ENCODE results near the gene JAKMIP1.
A peak's percentile ranks its signal among the peaks of the same experiment; 100 is the strongest.

Gene JAKMIP1

GRCh38 chr4:6148506-6149205, 51.7 kb downstream of the JAKMIP1 start:
- TF ChIP-seq CTCF (IDR thresholded peaks at IDR 0.05; ENCODE audit: low read length): no peak
- no peak for TF ChIP-seq EZH2 (optimal IDR thresholded peaks at IDR 0.05; ENCODE audit: low read depth, low read length)
- TF ChIP-seq EZH2phosphoT487 (IDR thresholded peaks at IDR 0.05; ENCODE audit: low read length): no peak
- Histone ChIP-seq H3K4me2 (ENCODE audit: low read depth, low read length) (peak overlapping the region; percentile 94), H3K36me3 (replicated peaks; ENCODE audit: insufficient read depth, low read length) (no peaks in the 10 kb centered on the region)

GRCh38 chr4:6147441-6147840, 52.9 kb downstream of the JAKMIP1 start:
- Histone ChIP-seq H3K27me3 (replicated peaks; ENCODE audit: insufficient read depth, low read length) (no peaks in the 10 kb centered on the region), H3K36me3 (replicated peaks; ENCODE audit: insufficient read depth, low read length) (no peaks in the 10 kb centered on the region), H3K9me3 (replicated peaks; ENCODE audit: insufficient read depth, low read length) (no peaks in the 10 kb centered on the region), H3K27ac (ENCODE audit: low read length) (no peak overlapping the region), H3K9ac (ENCODE audit: low read length) (no peak overlapping the region), H3K9me2 (replicated peaks; ENCODE audit: insufficient read depth, low read length) (no peaks in the 10 kb centered on the region), H3K79me2 (ENCODE audit: low read length) (peaks cover 77% of the 10 kb centered on the region), H4K20me1 (ENCODE audit: insufficient read depth, low read length) (no peaks in the 10 kb centered on the region), H3K4me1 (ENCODE audit: low read length) (peaks cover 33% of the 10 kb centered on the region), H3K4me2 (ENCODE audit: low read depth, low read length) (0 out of 2 replicates have a peak overlapping the region, but pooled peaks have one; percentile 94), H2AFZ (ENCODE audit: low read length) (no peak overlapping the region), H3F3A (ENCODE audit: insufficient read depth, low read length) (peaks cover 32% of the 10 kb centered on the region), H3K4me3 (ENCODE audit: low read length) (no peak overlapping the region)
- TF ChIP-seq CTCF (IDR thresholded peaks at IDR 0.05; ENCODE audit: low read length) (no peak), EZH2phosphoT487 (IDR thresholded peaks at IDR 0.05; ENCODE audit: low read length) (no peak), EZH2 (optimal IDR thresholded peaks at IDR 0.05; ENCODE audit: low read depth, low read length) (no peak)
- no peak for DNase-seq

More at GRCh38 chr4:6148506-6149205, 51.7 kb downstream of the JAKMIP1 start:
- Histone ChIP-seq H3K27ac (ENCODE audit: low read length) (peak overlapping the region; percentile 96; the same call in 1 of the 2 replicates), H2AFZ (ENCODE audit: low read length) (0 out of 2 replicates have a peak overlapping the region, but pooled peaks have one; percentile 6), H3K9me3 (replicated peaks; ENCODE audit: insufficient read depth, low read length) (no peaks in the 10 kb centered on the region), H3K4me3 (ENCODE audit: low read length) (peak overlapping the region; percentile 69), H3K9me2 (replicated peaks; ENCODE audit: insufficient read depth, low read length) (no peaks in the 10 kb centered on the region), H3F3A (ENCODE audit: insufficient read depth, low read length) (peaks cover 32% of the 10 kb centered on the region), H4K20me1 (ENCODE audit: insufficient read depth, low read length) (no peaks in the 10 kb centered on the region), H3K27me3 (replicated peaks; ENCODE audit: insufficient read depth, low read length) (no peaks in the 10 kb centered on the region), H3K4me1 (ENCODE audit: low read length) (peaks cover 33% of the 10 kb centered on the region), H3K9ac (ENCODE audit: low read length) (peak overlapping the region; percentile 84; the same call in 1 of the 2 replicates), H3K79me2 (ENCODE audit: low read length) (peaks cover 65% of the 10 kb centered on the region)
- peak; percentile 87 for DNase-seq

GRCh38 chr4:6143603-6144181, 56.7 kb downstream of the JAKMIP1 start:
- no peaks in the 10 kb centered on the region for H3K27me3 ChIP-seq (replicated peaks; ENCODE audit: insufficient read depth, low read length)
- no peak overlapping the region for H3K4me3 ChIP-seq (ENCODE audit: low read length)
- no peak for TF ChIP-seq EZH2phosphoT487 (IDR thresholded peaks at IDR 0.05; ENCODE audit: low read length)
- TF ChIP-seq CTCF (IDR thresholded peaks at IDR 0.05; ENCODE audit: low read length): no peak
- no peak for TF ChIP-seq EZH2 (optimal IDR thresholded peaks at IDR 0.05; ENCODE audit: low read depth, low read length)
- no peaks in the 10 kb centered on the region for H4K20me1 ChIP-seq (ENCODE audit: insufficient read depth, low read length)
- no peak overlapping the region for H3K9ac ChIP-seq (ENCODE audit: low read length)
- no peak overlapping the region for H3K4me2 ChIP-seq (ENCODE audit: low read depth, low read length)
- H3K36me3 ChIP-seq (replicated peaks; ENCODE audit: insufficient read depth, low read length): no peaks in the 10 kb centered on the region
- DNase-seq: no peak
- no peak overlapping the region for H3K27ac ChIP-seq (ENCODE audit: low read length)
- no peaks in the 10 kb centered on the region for H3K9me3 ChIP-seq (replicated peaks; ENCODE audit: insufficient read depth, low read length)
- 0 out of 2 replicates have a peak, but pooled peaks cover 6% of the 10 kb centered on the region for H3F3A ChIP-seq (ENCODE audit: insufficient read depth, low read length)
- no peaks in the 10 kb centered on the region for H3K9me2 ChIP-seq (replicated peaks; ENCODE audit: insufficient read depth, low read length)
- peaks cover 92% of the 10 kb centered on the region for H3K79me2 ChIP-seq (ENCODE audit: low read length)
- peaks cover 15% of the 10 kb centered on the region for H3K4me1 ChIP-seq (ENCODE audit: low read length)
- H2AFZ ChIP-seq (ENCODE audit: low read length): no peak overlapping the region

All from MM.1S (cell line).